HG03457 (cell line): Measurements from ENCODE around the gene RALGAPA2.

ENCODE experiments used
- ATAC-seq: cut with Tn5 transposase; IDR thresholded peaks from one replicate; pipeline ENCODE4 v1.9.1; 2021; ENCODE audit warnings: moderate number of reproducible peaks; ENCODE audit not compliant: unreplicated experiment

RALGAPA2 gene

DNA sequence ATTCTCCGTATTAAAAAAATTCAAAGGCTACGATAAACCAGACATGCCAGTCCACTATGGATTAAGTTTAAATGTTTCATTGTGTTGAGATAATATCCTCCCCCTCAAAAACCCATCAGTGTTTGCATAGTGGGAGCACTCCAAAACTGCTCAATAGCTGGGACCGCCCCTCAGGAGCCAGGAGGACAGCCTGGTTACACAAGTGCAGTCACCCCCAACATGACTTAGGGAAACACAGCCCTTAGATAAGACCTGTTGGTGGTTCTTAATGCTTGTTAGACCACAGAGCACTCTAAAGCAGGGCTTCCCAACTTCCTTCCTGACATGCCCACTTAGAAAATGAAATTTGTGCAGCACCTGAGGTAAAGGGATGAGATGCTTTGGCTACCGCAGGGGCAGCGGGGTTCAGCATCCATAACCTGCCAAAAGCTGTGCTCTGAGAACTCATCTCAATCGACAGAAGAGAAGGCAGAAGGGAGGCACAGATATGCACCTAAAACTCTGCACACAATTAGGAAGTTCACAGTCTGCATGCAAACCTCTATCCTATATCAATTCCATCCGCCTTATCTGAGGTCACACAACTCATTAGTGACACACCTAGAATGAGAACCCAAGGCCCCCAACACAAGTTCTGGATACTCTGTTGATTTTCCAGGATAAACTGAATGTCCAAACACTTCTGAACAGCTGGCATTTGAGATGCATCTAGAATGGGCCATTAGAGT, 74.3 kb downstream of the RALGAPA2 start:
- ATAC-seq, result no peak

DNA sequence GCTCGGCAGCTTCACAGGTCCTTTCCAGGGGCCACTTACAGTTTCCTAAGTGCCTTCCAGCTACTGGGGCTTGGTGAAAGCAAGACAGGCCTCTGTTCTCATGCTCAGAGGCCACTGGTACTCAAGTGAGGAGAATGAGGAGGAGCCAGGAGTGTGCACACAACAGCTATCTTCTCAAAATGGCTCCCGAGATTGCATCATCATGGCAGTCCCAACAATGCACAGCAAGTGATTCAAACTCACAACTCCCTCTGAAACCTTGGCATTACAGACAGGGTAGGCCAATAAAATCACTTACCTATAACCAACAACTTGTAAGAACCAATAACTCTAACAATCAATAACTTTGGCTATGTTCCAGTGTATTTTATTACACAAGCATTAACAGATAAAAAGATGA, 77.4 kb downstream of the RALGAPA2 start:
- no peak for ATAC-seq

DNA sequence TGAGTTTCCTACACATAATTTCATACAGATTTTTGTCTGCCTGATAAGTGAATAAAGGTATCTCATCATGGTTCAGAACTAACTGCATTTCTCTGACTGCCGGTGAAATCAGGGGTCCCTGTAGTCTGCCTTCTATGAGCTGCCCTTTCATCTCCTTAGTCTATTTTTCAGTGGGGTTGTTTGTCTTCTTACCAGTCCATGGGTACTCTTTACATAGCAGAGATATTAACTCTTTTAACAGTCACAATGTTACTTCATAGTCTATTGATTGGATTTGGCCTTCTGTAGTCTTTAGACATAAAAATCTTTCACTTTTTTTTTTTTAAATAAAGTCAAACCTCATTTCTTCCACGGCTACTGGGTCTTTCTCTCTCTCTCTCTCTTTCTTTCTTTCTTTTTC, 79.8 kb downstream of the RALGAPA2 start:
- no peak for ATAC-seq

GRCh38 chr20:20630551-20630950, 81.9 kb downstream of the RALGAPA2 start:
- ATAC-seq, result no peak

- ATAC-seq, result no peak
These were observed 82.8 kb downstream of the RALGAPA2 start for GRCh38 chr20:20629556-20630188.

DNA sequence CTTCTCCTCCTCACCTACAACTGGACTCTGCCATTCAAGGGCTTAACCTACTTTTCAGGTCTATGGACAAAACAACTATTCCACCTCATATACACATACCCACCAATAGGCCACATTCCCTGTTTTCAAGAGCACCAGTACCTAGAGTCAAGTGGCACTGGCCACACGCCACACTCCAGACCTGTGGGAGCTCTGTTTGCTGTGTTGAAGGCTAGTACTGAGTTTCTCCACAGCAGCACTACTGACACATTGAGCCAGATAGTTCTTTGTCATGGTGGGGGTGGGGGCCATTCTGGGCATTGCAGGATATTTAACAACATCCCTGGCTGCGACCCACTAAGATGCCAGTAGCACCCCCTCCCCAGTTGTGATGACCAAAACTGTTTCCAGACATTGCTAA, 84.1 kb downstream of the RALGAPA2 start:
- ATAC-seq, result no peak

DNA sequence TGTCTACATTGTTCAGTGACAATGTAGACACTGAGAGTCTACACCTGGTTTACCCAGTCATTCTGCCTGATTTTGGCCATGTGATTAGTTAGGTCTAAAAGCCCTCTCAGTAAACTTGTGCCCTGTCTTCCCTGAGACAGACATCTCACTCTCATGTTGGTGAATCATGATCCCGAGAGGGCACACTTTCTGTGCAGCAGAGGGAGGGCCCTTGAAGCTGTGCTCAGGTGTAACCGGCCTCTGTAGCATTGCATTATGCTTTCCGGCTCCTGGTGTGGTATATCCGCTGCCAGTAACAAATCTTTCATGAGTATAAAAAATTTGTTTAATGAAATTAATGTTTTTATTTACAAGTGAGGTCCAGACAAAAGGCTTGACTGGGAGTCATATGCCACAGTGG, 85.0 kb downstream of the RALGAPA2 start:
- no peak for ATAC-seq

DNA sequence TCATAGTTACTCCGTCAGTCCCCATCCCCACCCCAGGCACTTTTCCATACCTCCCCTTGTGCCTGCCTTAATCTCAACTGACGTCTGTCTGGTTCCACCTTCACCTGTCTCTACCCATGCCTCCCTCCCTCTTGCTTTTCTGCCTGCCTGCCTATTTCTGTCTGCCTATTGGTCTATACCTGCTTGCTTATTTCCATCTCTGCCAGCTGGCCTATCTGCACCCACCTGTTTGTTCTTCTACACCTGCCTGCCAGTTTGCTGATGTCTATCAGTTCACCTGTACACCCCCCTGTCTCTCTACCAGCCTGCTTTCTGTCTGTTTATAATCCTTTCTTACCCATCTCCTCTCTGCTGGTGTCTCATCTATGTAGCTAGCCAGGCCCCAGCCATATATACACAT, 87.5 kb downstream of the RALGAPA2 start:
- ATAC-seq, result no peak

DNA sequence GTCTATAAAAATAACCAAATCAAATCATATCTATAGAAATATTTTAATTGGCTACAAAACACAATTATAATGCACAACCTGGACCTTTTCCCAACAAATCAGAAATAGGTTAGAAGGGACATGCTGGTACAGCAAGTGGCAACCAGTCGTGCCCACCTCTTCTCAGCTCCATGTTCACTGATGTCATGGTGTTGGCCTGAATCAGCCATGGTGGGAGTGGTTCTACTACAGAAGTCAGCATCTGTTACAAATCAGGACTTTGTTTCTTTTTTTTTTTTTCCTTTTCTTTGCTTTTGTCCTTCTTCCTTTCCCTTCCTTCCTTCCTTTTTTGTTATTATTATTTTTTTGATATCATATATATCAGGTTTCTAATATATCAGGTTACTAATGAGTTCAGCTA, 91.2 kb downstream of the RALGAPA2 start:
- no peak for ATAC-seq

DNA sequence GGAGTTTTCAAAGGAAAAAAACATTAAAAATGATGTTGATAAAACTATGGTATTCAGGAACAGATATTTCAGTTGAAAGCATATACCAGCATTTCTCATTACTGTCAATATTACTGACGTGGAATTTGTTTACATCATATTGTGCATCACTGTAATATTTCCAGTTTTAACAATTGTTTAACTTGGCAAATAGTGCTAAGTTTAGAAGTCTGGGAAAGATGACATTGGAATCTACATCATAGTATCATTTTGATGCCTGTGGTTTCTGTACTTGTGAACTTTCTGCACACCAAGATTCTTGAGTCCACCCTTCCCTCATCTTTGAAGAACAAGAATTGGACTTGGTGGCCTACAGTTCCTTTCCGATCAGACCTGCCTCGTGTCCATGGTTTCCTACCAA, 98.1 kb downstream of the RALGAPA2 start:
- no peak for ATAC-seq

DNA sequence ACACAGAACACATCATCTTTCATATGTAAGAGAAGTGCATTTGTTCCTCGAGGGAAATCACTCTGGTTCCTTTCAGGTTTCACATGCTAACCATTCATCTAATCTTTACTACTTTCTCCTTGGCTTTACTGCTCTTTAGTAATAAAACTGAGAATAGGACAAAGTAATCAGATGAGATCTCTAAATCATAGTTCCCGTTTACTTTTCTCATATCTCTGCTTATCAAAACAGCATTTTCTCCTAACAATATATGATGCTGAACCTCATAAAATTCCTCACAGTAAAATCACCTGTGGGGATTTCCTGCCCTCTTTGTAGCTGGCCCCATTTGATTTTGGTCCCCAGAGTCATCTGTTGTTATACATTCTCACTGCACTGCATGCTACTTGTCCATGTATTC, 100.2 kb downstream of the RALGAPA2 start:
- no peak for ATAC-seq

GRCh38 chr20:20611167-20611566, 101.3 kb downstream of the RALGAPA2 start:
- ATAC-seq, result no peak

DNA sequence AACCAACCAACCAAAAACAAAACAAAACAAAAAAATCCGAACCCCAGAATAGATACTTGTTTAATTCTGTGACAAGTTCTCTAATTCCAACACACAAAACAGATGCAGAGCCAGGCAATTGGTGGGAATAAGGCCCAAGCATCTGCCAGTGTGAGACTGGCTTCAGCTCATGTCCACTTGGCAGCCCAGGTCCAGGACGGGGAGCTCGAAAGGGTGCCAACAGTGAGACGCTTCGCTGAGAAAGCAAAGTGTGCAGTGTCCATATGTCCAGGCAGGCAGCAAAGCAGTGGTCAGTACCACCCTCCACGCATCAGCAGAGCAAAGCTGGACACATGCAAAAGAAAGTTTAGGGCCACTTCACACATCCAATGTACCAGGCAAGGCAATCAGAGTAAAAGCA, 102.9 kb downstream of the RALGAPA2 start:
- no peak for ATAC-seq

DNA sequence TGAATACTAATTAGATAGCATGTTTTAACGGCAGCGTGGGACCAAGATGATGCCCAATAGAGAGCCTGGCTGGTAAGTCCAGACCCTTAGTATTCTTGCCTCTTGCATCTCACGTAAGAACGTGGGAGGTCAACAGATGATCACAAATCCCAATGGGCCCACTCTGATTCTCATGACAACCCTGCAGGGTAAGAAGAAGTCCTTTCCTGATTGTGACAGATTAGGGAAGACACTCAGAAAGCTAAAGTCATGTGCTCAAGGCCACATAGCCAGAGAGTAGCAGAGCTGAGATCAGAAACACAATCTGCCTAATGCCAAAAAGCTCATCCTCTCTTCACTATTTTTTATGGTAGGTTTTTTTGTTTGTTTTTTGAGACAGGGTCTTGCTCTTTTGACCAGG, 103.8 kb downstream of the RALGAPA2 start:
- no peak for ATAC-seq

GRCh38 chr20:20608041-20608440, 104.4 kb downstream of the RALGAPA2 start:
- no peak for ATAC-seq

DNA sequence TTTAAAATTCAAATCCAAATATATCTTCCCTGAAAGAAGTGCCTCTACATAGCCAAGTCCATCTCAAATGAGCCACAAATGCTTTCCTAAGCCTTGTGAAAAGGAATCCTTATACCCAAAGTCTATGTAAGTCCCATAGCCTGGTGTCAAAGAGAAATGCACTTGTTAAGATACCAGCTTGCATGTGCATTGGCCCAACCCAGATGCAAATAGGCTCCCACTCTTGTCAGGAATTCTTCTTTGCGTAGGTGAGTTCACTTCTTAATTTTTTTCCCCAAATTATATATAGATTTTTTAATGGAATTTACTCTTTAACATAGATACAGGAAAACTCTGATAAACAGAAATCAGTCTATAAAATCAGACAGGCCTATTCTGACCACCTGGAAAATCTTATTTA, 105.6 kb downstream of the RALGAPA2 start:
- ATAC-seq, result no peak

DNA sequence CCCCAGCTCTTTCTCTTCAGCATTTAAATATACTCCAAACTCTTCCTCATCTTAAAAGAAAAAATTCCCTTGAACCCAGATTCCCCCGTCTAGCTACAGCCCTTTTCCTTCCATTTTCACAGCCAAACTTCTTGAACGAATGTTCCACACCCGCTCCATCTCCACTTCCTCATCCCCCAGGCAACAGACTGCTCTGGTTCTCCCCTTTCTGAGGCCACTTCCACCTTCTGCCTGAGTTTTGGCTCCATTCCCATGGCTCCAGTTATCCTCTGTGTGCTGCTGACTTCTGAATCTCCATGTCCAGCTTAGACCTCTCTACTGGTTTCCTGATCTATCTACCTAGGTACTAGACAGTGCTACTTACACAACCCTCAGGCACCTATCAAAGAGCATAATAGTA, 106.4 kb downstream of the RALGAPA2 start:
- no peak for ATAC-seq

GRCh38 chr20:20604907-20605306, 107.5 kb downstream of the RALGAPA2 start:
- no peak for ATAC-seq

DNA sequence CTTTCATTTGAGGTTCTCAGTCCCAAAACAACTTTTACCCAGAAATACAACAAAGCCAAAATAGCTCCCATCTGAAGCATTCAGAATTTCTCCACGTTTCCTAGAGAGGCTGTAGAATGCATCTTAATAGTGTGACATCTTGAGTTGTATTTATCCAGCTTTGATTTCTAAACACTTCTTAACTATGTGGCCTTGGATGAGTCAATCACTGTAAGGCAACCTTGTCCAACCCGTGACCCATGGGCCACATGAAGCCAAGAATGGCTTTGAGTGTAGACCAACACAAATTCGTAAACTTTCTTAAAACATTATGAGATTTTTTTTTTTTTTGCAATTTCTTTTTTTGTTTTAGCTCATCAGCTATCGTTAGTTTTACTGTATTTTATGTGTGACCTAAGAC, 108.1 kb downstream of the RALGAPA2 start:
- no peak for ATAC-seq

- peak; percentile 96 for ATAC-seq
These were observed 109.0 kb downstream of the RALGAPA2 start for GRCh38 chr20:20603339-20603990.

GRCh38 chr20:20597966-20598365, 114.5 kb downstream of the RALGAPA2 start:
- ATAC-seq, result no peak

DNA sequence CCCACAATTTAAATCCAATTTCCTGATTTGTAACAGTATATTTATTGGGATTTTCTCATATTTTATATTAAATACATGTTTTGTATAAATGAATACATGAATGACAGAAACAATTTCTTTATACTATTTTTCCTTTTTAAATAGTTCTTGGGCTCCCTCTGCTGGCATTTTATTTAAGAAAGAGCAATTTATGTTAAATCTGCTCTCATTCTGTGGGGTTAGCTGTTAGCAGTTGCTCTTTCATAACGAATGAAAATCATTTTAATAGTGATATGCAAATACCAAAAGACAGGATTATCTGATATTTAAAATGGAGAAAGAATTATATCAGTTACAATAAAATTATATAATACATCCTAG, 118.3 kb downstream of the RALGAPA2 start:
- no peak for ATAC-seq
